OCI-LY7 (cell line): Measurements from ENCODE around the gene HRH2. TPM values are rescaled to one million over a fixed set of nuclear protein-coding genes. Genes with fewer than 3 reads are reported as not detected.

Experiments
- BruUV-seq: library from RNA; stranded (reverse); fragments of 400-500 nt; replicated peaks from 2 replicates; lab custom pipeline; 2021; lab: Mats Ljungman, UMichigan
- CTCF ChIA-PET: fragments of 300-600 bp; sonication (Branson Sonifier 250); formaldehyde crosslinking; loops from one replicate; lab custom pipeline; 2022; ENCODE audit warnings: antibody characterized with exemption; ENCODE audit not compliant: unreplicated experiment; lab: Charles Lee
- POLR2A ChIA-PET: fragments of 300-600 bp; sonication (Branson Sonifier 250); formaldehyde crosslinking; loops from one replicate; lab custom pipeline; 2022; ENCODE audit warnings: antibody characterized with exemption; lab: Charles Lee
- DNase-seq: peaks from one replicate; pipeline ENCODE4 v3.0.0-alpha.2; 2015; ENCODE audit warnings: low spot score
- H2AFZ ChIP-seq: fragments of 200-600 bp; sonication (generic), shearing (Covaris generic); 2 replicates; pipeline ENCODE4 v1.6.1; 2014; ENCODE audit warnings: mild to moderate bottlenecking, antibody characterized with exemption, low read length, moderate library complexity
- H3K27ac ChIP-seq: fragments of 200-600 bp; sonication (generic); 2 replicates; pipeline ENCODE4 v1.5.1; 2014; ENCODE audit warnings: mixed run types, low read depth, mild to moderate bottlenecking, moderate library complexity, low read length, inconsistent platforms; ENCODE audit not compliant: poor library complexity, severe bottlenecking
- H3K36me3 ChIP-seq: fragments of 200-600 bp; sonication (generic); 2 replicates; pipeline ENCODE4 v1.6.1; 2014; ENCODE audit warnings: mild to moderate bottlenecking, antibody characterized with exemption, low read length, moderate library complexity, mixed read lengths; ENCODE audit not compliant: insufficient read depth
- H3K4me1 ChIP-seq: fragments of 200-600 bp; sonication (generic); 2 replicates; pipeline ENCODE4 v1.5.1; 2014; ENCODE audit warnings: mild to moderate bottlenecking, low read length; ENCODE audit not compliant: insufficient read depth, poor library complexity, severe bottlenecking
- H3K4me2 ChIP-seq: fragments of 200-600 bp; sonication (generic); 2 replicates; pipeline ENCODE4 v1.6.1; 2014; ENCODE audit warnings: mild to moderate bottlenecking, low read length
- H3K4me3 ChIP-seq: fragments of 200-600 bp; sonication (generic); 2 replicates; pipeline ENCODE4 v1.5.1; 2014; ENCODE audit warnings: mild to moderate bottlenecking, low read depth, low read length; ENCODE audit not compliant: poor library complexity, severe bottlenecking
- H3K79me2 ChIP-seq: fragments of 200-600 bp; sonication (generic); 2 replicates; pipeline ENCODE4 v1.6.1; 2016; ENCODE audit warnings: low read depth, mild to moderate bottlenecking, low read length, moderate library complexity, mixed read lengths; ENCODE audit not compliant: insufficient read depth
- H3K9me2 ChIP-seq: fragments of 200-600 bp; sonication (generic); 2 replicates; pipeline ENCODE4 v1.6.1; 2016; ENCODE audit warnings: mild to moderate bottlenecking, low read length, mixed read lengths; ENCODE audit not compliant: insufficient read depth
- H3K9me3 ChIP-seq: fragments of 200-600 bp; sonication (generic); 2 replicates; pipeline ENCODE4 v1.6.1; 2014; ENCODE audit warnings: mild to moderate bottlenecking, mixed run types, low read length, mixed read lengths
- H4K20me1 ChIP-seq: fragments of 200-600 bp; sonication (generic); 2 replicates; pipeline ENCODE4 v1.6.1; 2014; ENCODE audit warnings: mild to moderate bottlenecking, antibody characterized with exemption, low read length, moderate library complexity, mixed read lengths; ENCODE audit not compliant: insufficient read depth
- EZH2phosphoT487 ChIP-seq: fragments of 200-600 bp; sonication (generic); IDR thresholded peaks from 2 replicates; pipeline ENCODE4 v1.6.1; 2018; ENCODE audit warnings: low read depth, borderline replicate concordance, mild to moderate bottlenecking, mixed run types, antibody characterized with exemption, low read length, moderate library complexity, mixed read lengths
- intact Hi-C: fragments of 100-400 bp; cut with micrococcal nuclease; formaldehyde crosslinking; loops from one replicate; pipeline ENCODE4 v1.10.0; 2022; ENCODE audit not compliant: unreplicated experiment
- total RNA-seq, 2 experiments: library from RNA; depleted of rRNA in 1 of 2; stranded (reverse); fragments of >200 nt in 1 of 2; shearing (Covaris generic) in 1 of 2; gene quantifications; 2 replicates each; pipeline ENCODE4 v1.2.3, GENCODE V29; 2014 to 2022
- TF ChIP-seq, protein P1 (sequence below): fragments of 200-600 bp; sonication (generic); conservative IDR thresholded peaks from 2 replicates; pipeline ENCODE4 v1.5.1; 2014; ENCODE audit warnings: mild to moderate bottlenecking, antibody characterized with exemption, low read length, moderate library complexity, mixed read lengths

Gene HRH2
- total RNA-seq, 2 experiments from 2014 or later: not detected

DNA sequence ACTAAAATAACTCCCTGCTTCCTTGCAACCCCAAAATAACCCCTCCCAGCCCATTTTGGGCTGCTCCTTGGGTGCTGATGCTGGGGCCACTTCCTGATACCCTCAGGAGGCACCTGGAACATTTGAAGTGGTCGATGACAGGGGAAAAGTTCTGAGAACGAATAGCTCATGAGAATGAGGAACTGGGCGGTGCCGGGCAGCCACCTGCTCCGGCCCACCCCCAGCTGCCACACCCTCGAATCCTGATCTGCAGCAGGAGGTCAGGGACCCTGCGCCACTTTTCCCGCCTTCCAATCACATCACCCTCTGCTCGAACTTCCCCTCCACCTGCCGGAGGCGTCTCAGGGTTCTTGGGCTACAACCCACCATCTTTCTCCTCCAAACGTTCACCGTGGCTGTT lies 19.7 kb downstream of the HRH2 start:
- no peaks in the 10 kb centered on the region for H3K4me1 ChIP-seq
- no peaks in the 10 kb centered on the region for H3K36me3 ChIP-seq
- H3K27ac ChIP-seq: no peak overlapping the region
- DNase-seq: no peak
- H2AFZ ChIP-seq: no peak overlapping the region
- POLR2A ChIA-PET: no interaction called here
- no peak overlapping the region for H3K4me2 ChIP-seq
- CTCF ChIA-PET: no interaction called here
- no peaks in the 10 kb centered on the region for H3K9me2 ChIP-seq
- no peaks in the 10 kb centered on the region for H3K79me2 ChIP-seq
- no peak overlapping the region for H3K4me3 ChIP-seq
- no TSS peak for BruUV-seq
- no peaks in the 10 kb centered on the region for H3K9me3 ChIP-seq
- no peaks in the 10 kb centered on the region for H4K20me1 ChIP-seq
- intact Hi-C loops: no loop called here
- TF ChIP-seq EZH2phosphoT487: no peak
- TF ChIP-seq, protein P1, sequence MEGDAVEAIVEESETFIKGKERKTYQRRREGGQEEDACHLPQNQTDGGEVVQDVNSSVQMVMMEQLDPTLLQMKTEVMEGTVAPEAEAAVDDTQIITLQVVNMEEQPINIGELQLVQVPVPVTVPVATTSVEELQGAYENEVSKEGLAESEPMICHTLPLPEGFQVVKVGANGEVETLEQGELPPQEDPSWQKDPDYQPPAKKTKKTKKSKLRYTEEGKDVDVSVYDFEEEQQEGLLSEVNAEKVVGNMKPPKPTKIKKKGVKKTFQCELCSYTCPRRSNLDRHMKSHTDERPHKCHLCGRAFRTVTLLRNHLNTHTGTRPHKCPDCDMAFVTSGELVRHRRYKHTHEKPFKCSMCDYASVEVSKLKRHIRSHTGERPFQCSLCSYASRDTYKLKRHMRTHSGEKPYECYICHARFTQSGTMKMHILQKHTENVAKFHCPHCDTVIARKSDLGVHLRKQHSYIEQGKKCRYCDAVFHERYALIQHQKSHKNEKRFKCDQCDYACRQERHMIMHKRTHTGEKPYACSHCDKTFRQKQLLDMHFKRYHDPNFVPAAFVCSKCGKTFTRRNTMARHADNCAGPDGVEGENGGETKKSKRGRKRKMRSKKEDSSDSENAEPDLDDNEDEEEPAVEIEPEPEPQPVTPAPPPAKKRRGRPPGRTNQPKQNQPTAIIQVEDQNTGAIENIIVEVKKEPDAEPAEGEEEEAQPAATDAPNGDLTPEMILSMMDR: no peak

DNA sequence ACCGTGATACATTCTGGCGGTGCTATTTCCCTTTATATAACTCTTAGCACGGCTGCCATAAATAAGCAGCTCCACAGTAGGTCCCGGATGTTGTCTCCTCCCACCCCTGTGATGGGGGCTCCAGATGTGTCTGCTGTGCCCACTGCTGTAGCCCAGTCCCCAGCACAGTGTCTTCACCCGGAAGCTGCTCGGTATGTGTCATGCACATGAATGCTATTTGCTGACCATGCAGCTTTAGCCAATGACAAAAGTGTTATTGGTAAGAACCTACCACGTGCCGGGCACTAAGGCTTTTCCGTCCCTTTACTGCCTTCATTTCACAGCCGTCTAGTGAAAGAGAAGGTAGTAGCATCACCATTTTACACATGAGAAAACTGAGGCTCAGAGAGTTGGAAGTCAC lies 20.2 kb downstream of the HRH2 start:
- Histone ChIP-seq H3K79me2 (no peaks in the 10 kb centered on the region), H3K9me2 (no peaks in the 10 kb centered on the region), H3K4me1 (no peaks in the 10 kb centered on the region), H3K36me3 (no peaks in the 10 kb centered on the region), H4K20me1 (no peaks in the 10 kb centered on the region), H3K4me2 (no peak overlapping the region), H3K27ac (no peak overlapping the region), H3K4me3 (no peak overlapping the region), H3K9me3 (no peaks in the 10 kb centered on the region), H2AFZ (no peak overlapping the region)
- intact Hi-C loops: no loop called here
- ChIA-PET CTCF (no interaction called here), POLR2A (no interaction called here)
- no peak for TF ChIP-seq EZH2phosphoT487
- TF ChIP-seq, protein P1: no peak
- DNase-seq: no peak
- BruUV-seq: no TSS peak

DNA sequence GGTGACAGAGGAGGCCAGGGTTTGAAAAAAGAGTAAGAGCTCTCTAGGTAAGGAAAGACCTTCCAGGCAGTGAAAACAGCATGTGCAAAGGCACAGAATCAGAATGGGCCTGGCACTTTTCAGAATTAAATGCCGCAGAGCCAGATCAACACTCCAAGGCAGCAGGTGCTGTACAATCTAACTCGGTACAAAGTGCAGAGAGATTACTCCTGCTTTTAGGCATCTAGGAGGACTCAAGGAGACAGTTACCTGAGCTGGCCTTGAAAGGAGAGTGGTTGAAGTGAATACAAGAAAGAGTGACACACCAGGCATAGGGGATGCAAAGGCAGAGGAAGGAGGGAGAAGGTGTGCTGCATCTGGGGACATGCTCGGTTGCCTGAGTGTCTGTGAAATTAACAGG lies 21.5 kb downstream of the HRH2 start:
- Histone ChIP-seq H3K4me3 (no peak overlapping the region), H3K79me2 (no peaks in the 10 kb centered on the region), H3K4me2 (no peak overlapping the region), H4K20me1 (no peaks in the 10 kb centered on the region), H3K9me3 (no peaks in the 10 kb centered on the region), H3K4me1 (no peaks in the 10 kb centered on the region), H3K27ac (no peak overlapping the region), H3K9me2 (no peaks in the 10 kb centered on the region), H3K36me3 (no peaks in the 10 kb centered on the region), H2AFZ (no peak overlapping the region)
- CTCF ChIA-PET: no interaction called here
- intact Hi-C loops: no loop called here
- TF ChIP-seq EZH2phosphoT487: no peak
- TF ChIP-seq, protein P1: no peak
- POLR2A ChIA-PET: no interaction called here
- no peak for DNase-seq
- no TSS peak for BruUV-seq
